SHP77 treated with DMSO at 0.1 percent for 48 hours (cell line): ENCODE results near the gene ATG4A.

ENCODE experiments used
- DNase-seq: peaks from one replicate; lab custom pipeline; 2025; lab: John Stamatoyannopoulos, UW

The ATG4A gene

DNA sequence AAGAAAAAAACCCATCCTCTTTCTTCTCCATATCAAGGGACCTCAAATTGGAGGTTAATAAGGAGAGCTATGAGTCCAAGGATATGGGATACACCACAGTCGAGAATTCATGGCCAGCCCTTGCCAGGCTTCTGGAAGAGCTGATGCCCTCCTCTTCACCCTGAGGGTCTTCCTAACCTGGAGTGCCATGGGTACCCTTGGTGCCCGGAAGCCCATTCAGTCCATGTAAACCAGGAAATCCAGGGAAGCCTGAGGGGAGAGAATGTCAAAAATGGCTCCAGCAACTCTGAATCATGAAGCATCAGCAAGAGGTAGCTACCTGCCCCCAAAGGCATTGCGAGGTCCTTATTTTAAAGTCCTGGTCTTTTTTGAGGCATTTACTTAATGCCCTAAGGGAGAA lies 78.2 kb downstream of the ATG4A start:
- no peak for DNase-seq

DNA sequence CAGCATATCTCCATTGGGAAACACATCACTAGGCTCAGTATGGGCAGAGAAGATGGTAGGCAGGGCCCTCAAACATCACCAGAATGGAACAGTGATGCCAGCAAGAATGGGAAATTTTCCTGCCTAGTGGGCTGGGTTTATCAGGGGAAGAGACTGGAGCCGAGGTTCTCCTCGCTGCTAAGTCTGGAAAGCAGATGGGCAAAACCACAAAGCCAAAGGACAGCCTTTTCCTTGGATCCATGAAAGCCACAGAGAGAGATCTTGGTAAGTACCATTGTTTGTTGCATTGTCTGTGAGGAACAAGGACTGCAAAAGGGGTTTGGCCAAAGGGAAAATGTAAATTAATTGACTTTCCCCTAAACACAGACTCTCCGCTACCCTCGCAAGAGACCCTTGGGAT lies 80.1 kb downstream of the ATG4A start:
- DNase-seq: no peak

DNA sequence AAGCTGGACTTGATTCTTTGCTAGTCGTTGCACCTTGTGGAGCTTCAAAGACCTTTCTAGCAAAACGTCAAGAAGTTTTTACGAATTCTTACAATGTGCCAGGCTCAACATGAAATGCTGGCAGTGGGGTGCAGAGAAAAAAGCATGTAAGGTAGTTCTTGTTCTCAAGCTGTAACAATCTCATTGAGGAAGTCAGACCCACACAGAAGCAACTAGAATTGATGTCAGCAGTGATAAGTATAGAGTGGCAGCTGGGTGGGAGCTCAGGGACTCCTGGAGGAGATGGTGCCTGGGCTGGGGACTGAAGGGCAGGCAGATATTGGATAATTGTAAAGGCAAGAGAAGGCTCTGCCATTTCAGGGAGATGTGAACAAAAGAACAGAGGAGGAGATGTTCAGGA lies 82.3 kb downstream of the ATG4A start:
- no peak for DNase-seq

DNA sequence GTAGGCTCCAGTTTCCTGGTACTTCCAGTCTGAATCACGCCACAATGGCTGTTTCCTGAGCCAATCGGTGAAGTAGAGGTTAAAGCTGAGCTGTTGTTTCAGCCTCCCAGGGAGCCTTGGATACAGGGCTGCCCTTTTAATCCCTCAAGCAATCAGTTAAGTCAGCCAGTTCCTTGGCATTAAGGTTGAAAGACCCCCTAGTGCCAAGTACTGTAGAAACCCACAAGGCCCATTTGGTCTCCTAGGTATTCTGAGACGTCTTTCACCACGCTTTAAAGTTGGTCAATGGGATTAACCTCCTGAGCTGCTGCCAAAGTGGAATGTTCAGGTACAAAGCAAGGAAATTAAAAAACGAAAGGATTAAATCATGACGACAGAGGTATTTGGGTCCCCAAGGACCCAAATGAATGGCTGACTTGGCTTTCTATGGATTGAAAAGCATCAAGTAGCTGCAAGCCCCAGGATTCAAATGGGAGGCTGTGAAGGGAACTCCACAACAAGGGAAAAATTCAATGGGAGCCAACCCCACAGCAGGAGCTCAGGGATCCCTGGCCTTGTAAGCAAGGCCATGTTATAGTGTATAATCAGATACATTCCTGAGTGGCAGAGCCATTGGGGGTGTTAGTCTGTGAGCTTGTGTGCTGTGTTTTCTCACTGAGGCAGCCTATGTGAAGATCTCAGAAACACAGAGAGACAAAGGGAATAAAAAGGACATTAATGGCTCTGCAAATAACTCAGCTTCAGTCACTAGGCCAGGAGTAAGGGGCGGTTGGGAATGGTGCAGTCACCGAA lies 86.0 kb downstream of the ATG4A start:
- no peak for DNase-seq

DNA sequence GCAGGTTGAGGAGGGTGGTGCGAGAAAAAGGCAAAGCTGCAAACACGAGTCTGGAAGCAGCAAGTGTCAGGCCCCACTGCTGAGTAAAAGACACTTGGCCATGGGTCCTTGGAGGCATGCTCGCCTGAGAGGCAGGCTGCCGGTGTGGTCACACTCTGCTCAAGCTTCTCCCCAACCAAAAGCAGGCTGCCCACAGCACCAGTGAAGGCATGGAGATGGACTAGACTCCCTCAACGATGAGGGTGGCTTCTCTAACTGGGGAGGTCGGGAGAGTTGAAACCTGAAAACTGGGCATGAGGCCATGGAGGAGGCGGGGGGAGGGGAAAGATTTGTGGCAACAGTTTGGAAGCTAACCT lies 86.5 kb downstream of the ATG4A start:
- no peak for DNase-seq

DNA sequence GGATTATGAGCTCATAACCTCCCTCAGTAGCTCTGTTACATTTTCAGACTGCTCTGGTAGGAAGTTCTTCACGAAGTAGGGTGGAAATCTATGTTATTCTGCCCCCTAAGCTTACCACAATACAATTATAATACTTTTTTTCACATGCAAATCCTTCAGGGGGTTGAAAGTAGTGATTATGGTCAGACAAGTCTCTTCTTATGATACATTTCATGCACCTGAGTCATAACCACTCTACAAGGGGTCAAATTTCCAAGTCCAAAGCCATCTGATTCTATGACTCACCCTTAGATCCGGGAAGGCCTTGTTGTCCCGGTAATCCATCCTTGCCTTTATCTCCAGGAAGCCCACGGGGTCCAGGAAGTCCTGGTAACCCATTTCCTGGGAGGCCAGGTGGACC lies 95.2 kb downstream of the ATG4A start:
- no peak for DNase-seq

DNA sequence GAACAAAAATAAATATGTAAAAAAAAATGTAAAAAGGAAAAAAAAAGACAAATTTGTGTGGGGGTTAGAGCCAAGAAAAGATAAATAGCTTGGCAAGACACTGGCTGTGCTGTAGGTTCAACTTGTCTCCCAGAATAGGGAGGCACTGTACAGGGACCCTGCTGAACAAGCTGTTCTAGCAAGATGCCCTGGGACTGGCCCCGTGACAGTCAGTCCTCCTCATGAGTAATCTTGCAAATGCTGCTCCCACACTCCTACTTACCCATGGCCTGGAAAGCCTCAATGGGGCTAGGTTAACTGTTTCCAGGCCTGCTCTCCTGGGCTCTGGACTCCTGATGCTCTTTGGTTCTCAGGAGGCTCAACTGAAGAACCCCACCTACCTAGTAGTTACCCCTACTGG lies 106.8 kb downstream of the ATG4A start:
- DNase-seq: no peak

DNA sequence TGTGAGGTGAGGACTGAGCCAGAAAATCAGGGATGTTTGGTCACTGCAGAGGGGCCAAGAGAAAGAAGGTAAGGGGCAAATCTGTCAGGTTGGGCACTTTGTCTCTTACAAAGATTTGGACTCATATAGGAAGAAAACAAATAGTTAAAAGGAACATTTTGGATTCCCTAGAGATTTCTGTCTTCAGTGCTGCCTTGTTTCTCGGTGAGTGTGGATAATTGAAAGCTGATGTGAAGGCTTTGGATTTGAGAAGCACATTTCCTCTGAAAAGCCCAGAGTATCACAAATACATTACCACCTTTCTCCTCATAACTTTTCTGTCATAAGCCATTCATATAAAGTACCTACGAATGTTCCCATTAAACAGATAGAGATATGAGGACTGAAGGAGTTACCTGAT lies 107.5 kb downstream of the ATG4A start:
- no peak for DNase-seq

DNA sequence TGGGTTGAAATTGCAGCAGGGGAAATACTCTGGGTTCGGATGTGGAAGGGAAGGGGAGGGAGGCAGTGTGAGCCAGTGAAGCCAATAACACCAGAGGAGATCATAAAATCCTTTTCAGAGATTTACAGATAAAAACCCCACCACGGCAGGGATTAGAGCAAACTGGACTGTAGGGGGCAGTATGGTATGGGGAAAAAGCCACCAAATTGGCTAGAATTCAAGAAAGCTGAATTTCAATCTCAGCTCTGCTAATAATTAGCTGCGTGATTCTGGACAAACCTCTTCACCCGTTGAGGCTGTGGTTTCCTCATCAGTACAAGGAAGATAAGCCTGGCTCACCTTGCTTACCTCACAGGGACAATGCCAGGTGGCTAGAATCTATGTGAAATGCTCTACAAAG lies 108.1 kb downstream of the ATG4A start:
- DNase-seq: no peak

DNA sequence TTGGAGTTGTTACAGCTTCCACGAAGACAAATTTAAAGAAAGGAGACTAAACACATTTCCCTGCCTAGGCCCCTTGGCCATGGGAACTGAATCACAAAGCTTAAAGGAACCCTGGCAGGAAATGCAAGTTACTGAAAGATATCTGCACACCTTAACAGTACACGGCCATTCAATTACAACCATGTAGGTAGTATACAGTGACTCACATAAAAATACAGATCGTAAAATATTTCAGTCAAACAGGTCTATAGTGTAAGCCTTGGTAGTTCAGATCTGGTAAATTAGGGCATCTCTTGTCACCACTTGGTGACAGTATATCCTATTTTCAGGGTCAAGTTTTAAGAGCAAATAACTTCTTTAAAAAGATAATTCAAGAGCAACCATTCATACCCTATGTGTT lies 112.0 kb downstream of the ATG4A start:
- DNase-seq: no peak
